HS-27A (cell line): ENCODE measurements around the gene ZNF30.
"Not testable (repeated sequence)": the region's sequence is repeated elsewhere in the genome, so short reads cannot be mapped to it uniquely, and the experiment has no call there.

Experiments
- DNase-seq: peaks from one replicate; pipeline ENCODE4 v3.0.0-alpha.2; 2012; ENCODE audit warnings: low read depth, missing footprints

Gene ZNF30

DNA sequence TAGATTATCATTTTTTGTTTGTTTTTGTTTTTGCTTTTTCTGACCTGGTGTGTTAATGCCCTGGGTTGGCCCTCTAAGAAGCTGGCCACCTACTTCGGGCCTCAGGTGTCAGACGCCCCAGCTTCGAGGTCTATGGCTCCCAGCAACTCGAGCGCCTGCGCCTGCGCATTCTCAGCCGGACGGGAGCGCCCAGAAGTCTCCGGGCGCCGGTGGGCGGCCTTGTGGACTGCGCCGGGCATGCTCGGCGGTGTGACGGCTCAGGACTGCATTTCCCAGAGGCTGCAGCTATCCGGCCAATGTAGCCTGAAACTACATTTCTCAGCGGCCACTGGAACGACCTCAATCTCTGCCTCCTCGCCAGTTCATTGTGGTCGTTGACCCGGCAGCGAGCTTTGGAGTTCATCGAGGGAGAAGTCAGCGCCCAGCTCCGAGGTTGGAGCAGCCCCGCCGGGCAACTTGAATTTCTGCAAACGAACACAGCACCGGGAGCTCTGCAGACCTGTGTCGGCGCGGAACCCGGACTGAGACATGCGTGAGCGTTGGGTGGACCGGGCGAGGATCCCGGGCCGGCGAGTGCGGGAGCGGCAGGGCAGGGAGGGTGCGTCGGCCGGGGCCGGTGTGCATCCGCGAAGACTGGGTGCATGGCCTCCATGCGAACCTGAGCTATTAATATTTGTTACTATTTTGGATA lies at the start of gene ZNF30:
ZNF30 (plus strand) TSS at position 219 of the 691 bp plus-strand sequence. CDS start 3,045 bp downstream, outside the sequence.
- DNase-seq: peak; percentile 91

- no peak for DNase-seq
Observed at GRCh38 chr19:34879563-34879962, 47.1 kb upstream of the ZNF30 start.

- no peak for DNase-seq
Observed at GRCh38 chr19:34880034-34880433, 46.7 kb upstream of the ZNF30 start.

DNA sequence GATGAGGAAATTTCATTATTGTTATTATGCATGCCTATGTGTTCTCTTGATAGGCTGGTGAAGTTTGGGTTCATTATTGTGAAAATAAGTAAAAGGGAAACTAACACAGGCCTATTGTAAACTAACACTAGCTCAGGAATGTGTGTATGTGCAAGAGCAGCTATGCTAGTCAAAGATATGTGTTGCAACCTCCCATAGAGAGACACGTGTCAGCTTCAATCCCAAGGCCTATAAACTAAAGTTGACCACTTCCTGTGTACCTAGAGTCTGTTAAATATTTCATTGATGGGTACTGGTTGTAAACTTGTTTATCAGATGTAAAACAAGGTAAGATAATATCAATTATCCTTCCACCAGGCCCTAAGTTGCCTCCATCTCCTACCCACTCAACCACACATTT lies 44.7 kb upstream of the ZNF30 start:
- DNase-seq: no peak

DNA sequence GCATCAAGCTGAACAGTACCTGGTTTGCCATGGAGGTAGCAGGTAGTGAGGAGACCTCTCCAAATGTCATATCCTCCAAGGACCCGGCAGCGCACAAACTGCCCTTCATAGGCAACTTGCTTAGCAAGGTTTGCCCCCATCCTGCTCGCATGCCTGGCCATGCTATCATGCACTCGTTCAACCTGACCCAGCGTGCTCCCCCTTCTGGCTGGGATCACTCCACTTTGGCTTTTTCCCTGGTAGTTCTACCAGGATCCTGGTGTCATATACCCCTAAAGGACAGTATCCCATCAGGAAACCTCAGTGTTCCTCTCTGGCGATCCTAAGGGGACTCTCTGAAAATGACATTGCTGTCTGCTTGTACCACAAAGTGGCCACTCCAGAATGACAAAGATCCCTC lies 38.6 kb upstream of the ZNF30 start:
- DNase-seq: no peak

GRCh38 chr19:34900245-34900644 lies 26.5 kb upstream of the ZNF30 start:
- DNase-seq: no peak

DNA sequence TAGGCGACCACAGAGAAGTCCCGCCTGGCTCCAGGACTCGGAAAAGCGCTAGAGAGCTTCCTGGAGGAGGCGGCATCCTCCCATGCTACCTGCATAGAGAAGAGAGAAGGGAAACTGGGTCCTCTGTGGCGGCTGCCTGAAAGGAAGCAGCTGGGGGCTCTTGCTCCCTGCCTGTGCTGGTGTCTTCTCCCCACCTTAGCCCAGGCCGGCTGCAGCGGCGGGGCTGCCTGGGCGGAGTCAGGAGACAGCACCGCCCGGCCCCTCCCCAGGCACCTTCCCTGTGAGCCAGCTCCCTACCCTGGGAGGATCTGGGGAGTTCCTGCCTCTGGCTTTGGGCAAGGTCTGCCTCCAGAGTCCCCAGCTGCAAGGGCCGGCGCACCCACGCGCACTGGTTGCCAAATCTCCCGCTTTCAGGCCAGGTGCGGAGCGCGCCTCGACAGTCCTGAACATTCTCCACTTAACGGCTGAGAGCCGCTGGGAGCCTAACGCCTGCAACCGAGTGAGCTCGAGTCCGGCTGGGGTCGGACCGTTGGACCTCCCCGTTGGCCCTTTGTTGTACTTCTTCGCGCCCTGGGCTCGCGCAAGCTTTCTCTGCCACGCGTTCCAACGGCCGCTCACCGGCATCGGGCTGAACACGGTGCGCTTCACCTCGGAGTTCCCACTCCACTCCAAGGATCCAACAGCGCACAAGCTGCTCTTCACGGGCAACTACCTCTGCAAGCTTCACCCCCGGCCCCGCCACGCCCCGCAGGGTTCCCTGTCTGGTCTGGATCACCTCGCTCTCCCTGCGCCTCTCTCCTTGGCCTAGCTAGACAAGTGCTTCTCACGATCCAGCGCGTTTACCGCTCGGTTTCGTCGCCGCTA lies 21.8 kb upstream of the ZNF30 start:
- no peak for DNase-seq

DNA sequence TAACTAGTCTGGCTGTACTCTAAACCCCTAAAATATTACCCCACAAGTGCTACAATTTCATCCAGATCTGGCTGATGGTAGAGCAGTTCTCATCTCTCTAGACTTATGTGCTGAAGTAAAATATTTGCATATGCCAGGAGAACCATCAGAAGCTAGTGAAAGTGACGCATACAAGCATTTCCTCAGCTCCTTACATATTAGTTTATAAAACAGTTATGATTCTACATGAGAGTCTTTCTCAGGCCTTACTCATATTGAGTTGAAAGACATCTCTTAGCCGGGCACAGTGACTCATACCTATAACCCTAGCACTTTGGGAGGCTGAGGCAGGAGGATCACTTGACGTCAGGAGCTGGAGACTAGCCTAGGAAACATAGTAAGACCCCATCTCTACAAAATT lies 15.9 kb upstream of the ZNF30 start:
- DNase-seq: no peak

DNA sequence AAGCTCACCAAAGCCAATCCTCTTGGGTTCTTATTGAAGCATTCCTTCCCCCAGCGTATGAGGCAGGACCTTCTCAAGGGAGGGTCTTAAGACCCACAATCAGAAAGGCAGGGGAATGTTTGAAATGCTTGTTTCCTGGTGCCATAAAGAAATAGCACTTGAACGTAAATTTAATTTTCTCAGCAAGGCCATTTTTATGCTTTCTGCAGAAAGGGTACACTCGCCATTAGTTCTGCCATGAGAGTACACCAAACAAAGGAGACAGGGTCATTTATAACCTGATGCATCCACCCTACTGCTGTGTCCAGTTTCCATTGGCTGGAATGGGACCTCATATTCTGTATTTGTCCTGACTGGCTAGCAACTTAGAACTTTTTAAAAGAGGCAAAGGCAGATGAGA lies 9.6 kb upstream of the ZNF30 start:
- not testable (repeated sequence) for DNase-seq

DNA sequence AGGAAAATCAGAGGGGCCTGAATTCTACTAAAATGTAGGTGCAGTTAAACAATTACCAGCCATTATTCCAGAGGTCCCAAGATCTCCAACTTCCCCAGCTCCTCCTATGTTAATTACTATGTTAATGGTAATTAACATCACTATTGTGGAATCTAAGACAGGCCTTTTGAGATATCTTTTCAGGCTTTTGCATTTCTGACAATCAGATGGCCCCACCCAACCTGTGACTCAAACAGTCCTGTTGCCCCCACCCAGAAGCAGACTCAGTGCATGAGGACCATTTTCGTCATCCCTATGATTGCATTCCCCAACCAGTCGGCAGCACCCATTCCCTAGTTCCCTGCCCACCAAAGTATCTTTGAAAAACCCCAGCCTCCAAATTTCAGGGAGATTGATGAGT lies 8.5 kb upstream of the ZNF30 start:
- DNase-seq: no peak

DNA sequence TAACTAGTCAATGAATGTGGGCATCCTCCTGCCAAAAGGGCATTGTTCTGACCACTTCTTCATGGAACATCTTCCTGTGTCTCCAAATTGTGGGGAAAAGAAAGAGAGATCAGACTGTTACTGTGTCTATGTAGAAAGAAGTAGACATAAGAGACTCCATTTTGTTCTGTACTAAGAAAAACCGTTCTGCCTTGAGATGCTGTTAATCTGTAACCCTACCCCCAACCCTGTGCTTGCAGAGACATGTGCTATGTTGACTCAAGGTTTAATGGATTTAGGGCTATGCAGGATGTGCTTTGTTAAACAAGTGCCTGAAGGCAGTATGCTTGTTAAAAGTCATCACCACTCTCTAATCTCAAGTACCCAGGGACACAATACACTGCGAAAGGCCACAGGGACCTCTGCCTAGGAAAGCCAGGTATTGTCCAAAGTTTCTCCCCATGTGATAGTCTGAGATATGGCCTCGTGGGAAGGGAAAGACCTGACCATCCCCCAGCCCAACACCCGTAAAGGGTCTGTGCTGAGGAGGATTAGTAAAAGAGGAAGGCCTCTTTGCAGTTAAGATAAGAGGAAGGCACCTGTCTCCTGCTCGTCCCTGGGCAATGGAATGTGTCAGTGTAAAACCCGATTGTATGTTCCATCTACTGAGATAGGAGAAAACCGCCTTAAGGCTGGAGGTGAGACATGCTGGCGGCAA lies 6.5 kb upstream of the ZNF30 start:
- DNase-seq: not testable (repeated sequence)

- no peak for DNase-seq
Observed at GRCh38 chr19:34925278-34925855, 1.3 kb upstream of the ZNF30 start.

DNA sequence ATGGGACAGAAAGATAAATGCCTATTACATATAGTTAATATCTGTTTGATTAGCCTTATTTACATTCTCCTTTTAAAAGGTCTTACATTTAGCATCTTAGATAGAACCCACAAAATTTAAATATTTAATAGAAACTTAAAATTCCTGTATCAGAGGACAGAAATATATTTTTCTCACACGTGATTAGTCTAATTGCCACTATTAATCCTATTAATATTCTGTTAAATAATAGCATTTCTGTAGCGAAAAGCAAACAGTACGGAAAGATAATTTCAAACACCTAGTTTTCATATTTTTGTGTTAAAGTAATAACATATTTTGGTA lies 380 bp upstream of the ZNF30 start:
- no peak for DNase-seq

GRCh38 chr19:34932494-34932893 lies 5.8 kb downstream of the ZNF30 start:
- no peak for DNase-seq

DNA sequence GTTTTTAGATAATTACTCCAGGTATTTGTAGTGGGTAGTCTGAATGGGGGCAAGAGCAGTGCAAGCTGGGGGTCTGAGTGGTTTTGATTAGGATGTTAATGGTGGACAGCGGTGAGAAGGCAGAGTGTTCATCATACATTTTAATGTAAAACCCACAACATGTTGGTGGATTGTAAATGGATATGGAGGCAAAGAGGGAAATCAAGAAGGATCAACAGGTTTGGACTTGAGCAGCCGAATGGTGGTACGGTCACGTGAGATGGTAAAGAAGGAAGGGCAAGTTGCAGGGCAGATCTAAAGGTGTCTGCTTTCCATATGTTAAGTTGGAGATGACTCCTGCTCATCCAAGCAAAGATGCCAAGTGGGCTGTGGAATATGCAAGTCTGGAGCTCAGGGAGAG lies 9.5 kb downstream of the ZNF30 start:
- DNase-seq: no peak

DNA sequence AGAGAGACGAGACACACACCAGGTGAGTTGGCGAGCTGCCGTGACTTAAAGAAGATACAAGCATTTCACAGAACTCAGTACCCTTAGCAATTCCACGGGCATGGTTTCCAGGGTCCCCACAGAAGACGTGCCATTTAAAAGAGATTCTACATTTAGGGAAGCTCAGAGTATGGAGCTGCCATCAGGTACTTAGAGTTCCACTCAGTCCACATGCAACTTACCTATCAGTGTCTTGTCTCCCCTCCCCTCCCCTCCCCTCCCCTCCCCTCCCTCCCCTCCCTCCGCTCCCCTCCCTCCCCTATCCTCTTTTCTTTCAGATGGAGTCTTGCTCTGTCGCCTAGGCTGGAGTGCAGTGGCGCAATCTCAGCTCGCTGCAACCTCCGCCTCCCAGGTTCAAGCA lies 12.2 kb downstream of the ZNF30 start:
- no peak for DNase-seq

DNA sequence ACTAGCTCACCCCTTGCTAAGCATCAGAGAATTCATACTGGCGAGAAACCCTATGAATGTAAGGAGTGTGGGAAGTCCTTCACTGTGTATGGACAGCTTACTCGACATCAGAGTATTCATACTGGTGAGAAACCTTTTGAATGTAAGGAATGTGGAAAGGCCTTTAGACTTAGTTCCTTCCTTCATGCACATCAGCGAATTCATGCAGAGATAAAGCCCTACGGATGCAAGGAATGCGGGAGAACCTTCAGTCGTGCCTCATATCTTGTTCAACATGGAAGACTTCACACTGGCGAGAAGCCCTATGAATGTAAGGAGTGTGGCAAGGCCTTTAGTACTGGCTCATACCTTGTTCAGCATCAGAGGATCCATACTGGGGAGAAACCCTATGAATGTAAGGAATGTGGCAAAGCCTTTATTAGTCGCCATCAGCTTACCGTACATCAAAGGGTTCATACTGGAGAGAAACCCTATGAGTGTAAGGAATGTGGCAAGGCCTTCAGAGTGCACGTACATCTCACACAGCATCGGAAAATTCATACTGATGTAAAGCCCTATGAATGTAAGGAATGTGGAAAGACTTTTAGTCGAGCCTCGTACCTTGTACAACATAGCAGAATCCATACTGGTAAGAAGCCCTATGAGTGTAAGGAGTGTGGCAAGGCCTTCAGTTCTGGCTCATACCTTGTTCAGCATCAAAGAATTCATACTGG lies 17.3 kb downstream of the ZNF30 start:
- no peak for DNase-seq

DNA sequence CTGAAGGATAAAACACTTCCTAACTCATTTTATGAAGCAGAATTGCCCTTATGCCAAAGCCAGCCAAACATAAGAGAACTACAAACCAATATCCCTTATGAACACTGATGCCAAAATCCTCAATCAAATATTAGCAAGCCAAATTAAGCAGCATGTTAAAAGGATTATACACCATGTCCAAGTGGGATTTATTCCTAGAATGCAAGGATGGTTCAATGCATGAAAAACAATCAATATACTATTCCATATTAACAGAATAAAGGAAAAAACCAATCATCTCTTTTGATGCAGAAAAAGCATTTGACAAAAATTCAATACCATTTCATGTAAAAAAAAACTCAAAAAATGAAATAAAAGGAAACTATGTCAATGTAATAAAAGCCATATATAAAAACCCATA lies 26.4 kb downstream of the ZNF30 start:
- no peak for DNase-seq

DNA sequence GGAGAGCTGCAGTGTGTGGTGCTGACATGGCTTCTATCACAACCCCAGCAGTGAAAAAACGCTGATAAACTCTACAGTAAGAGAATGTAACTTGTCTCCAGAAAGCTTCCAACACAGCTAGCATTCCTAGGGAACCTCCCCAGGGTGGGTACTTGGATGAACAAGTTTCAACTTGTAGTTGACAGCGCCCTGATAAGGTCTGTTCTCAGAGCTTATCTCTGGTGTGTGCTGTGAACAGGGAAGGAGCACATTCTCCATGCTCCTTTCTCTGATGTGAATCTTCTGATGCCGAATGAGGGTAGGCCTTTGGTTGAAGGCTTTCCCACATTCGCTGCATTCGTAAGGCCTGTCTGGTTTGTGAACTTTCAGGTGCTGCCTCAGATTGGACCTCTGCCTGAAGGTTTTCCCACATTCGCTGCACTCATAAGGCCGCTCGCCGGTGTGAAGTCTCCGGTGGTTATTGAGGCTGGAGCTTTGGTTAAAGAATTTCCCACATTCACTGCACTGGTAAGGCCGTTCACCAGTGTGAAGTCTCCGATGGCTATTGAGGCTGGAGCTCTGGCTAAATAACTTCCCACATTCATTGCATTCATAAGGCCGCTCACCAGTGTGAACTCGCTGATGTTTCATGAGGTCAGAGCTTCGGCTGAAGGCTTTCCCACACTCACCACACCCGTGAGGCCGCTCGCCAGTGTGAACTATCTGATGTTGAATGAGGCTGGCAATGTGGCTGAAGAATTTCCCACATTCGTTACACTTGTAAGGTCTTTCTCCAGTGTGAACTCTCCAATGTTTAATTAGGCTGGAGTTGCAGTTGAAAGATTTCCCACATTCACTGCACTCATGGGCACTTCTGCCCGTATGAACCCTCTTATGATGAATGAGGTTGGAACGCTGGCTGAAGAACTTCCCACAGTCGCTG lies 31.4 kb downstream of the ZNF30 start:
- no peak for DNase-seq

DNA sequence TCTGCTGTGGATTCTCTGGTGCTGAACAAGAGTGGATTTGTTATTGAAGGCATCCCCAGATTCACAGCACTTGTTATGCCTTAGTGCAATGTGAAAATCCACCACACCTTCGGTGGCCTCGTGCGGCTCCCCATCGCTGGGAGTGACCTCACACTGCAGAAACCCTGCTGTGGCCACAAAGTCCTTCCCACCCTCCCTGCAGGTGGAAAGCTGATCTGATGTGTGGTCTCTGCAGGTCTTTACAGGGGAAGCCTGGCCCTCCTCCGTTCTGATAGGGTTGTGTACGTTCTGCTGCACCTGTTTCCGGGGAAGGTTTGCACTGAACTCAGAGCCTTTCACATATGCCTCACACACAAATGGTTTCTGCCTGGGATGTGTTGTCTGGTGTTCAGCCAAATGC lies 32.3 kb downstream of the ZNF30 start:
- no peak for DNase-seq
